IMR-90 (cell line): ENCODE measurements around the gene DENND1C.

Experiments used
- BHLHE40 ChIP-seq: fragments of 150-350 bp; IDR thresholded peaks from 2 replicates; pipeline ENCODE4 v1.6.1; 2016; ENCODE audit warnings: mild to moderate bottlenecking, low read depth, low read length
- CEBPB ChIP-seq: IDR thresholded peaks from 2 replicates; pipeline ENCODE4 v1.6.1; 2012; ENCODE audit warnings: low read depth, low read length, improper control_type of control experiment
- CHD1 ChIP-seq: IDR thresholded peaks from 2 replicates; pipeline ENCODE4 v1.6.1; 2012; ENCODE audit warnings: low read depth, low read length, improper control_type of control experiment
- CTCF ChIP-seq: conservative IDR thresholded peaks from 2 replicates; pipeline ENCODE4 v1.5.1; 2012; ENCODE audit warnings: mild to moderate bottlenecking, low read depth, low read length, improper control_type of control experiment
- ELK1 ChIP-seq: fragments of 150-350 bp; IDR thresholded peaks from 2 replicates; pipeline ENCODE4 v1.6.1; 2016; ENCODE audit warnings: low read depth, mild to moderate bottlenecking, low read length, moderate library complexity, borderline replicate concordance
- MAFK ChIP-seq: IDR thresholded peaks from 2 replicates; pipeline ENCODE4 v1.6.1; 2012; ENCODE audit warnings: low read depth, low read length, improper control_type of control experiment
- MAZ ChIP-seq: IDR thresholded peaks from 2 replicates; pipeline ENCODE4 v1.6.1; 2012; ENCODE audit warnings: low read depth, mild to moderate bottlenecking, low read length, improper control_type of control experiment, moderate library complexity, borderline replicate concordance
- POLR2A ChIP-seq: IDR thresholded peaks from 2 replicates; pipeline ENCODE4 v1.6.1; 2012; ENCODE audit warnings: mild to moderate bottlenecking, low read depth, low read length
- RAD21 ChIP-seq: IDR thresholded peaks from 2 replicates; pipeline ENCODE4 v1.6.1; 2012; ENCODE audit warnings: low read length, improper control_type of control experiment
- RCOR1 ChIP-seq: IDR thresholded peaks from 2 replicates; pipeline ENCODE4 v1.6.1; 2012; ENCODE audit warnings: mild to moderate bottlenecking, low read length, improper control_type of control experiment; ENCODE audit not compliant: insufficient replicate concordance
- RFX5 ChIP-seq: IDR thresholded peaks from 2 replicates; pipeline ENCODE4 v1.8.0; 2012; ENCODE audit warnings: low read depth, mild to moderate bottlenecking, low read length, moderate library complexity

- TF ChIP-seq CTCF (no peak), POLR2A (no peak), MAZ (no peak), RCOR1 (no peak), MAFK (no peak), RAD21 (no peak), CHD1 (no peak), CEBPB (no peak), BHLHE40 (no peak), ELK1 (no peak), RFX5 (no peak)
These were observed 728 bp upstream of the DENND1C start for GRCh38 chr19:6482343-6482686.
